ENCODE results near the gene LYSMD1. TPM values are rescaled to one million over a fixed set of nuclear protein-coding genes. Genes with fewer than 3 reads are reported as not detected.

LYSMD1 gene
- total RNA-seq, 1 experiment from 2014 or later: 6.7 TPM

DNA sequence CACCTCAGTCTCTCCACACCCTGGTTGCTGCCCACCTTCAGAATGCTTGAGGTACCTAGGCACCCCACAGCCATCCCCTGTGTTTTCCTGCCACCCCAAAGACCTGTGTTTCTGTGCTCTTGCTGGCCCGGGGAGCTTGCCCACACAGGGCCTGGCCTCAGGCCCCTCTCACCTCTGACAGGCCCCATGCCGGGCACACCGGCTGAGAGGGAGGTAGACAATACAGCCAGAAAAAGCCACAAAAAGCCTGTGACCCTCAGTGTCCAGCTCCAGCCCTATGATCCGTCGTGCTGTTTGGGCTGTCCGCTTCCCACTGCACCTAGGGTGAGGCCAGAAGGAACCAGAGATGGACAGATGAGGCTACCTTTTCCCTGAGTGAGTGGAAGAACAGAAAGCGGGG lies 30.7 kb downstream of the LYSMD1 start:
- Histone ChIP-seq H3K9ac (ENCODE audit: extremely low read depth, insufficient read length, low read length) (no peak overlapping the region), H3K4me2 (ENCODE audit: insufficient read depth, insufficient read length, low read length) (no peak overlapping the region)
- peaks cover 14 to 19% of the 10 kb centered on the region in 2 experiments for H3K4me1 Mint-ChIP-seq

More for the DNA sequence above, 30.7 kb downstream of the LYSMD1 start:
- Histone ChIP-seq H3K27ac (ENCODE audit: insufficient read length, low read depth, low read length) (no peak overlapping the region), H3K79me2 (ENCODE audit: insufficient read depth, low read length) (no peaks in the 10 kb centered on the region), H4K20me1 (ENCODE audit: control insufficient read depth, insufficient read depth, insufficient read length) (no peaks in the 10 kb centered on the region), H3K18ac (ENCODE audit: insufficient read length, low read depth, low read length) (no peak overlapping the region), H2AK5ac (ENCODE audit: insufficient read length, low read length) (no peak overlapping the region), H3K56ac (ENCODE audit: insufficient read length, low read depth, low read length) (no peak overlapping the region), H3K23ac (ENCODE audit: insufficient read length, low read depth, low read length) (no peak overlapping the region), H2BK20ac (ENCODE audit: low read depth, low read length, poor library complexity, severe bottlenecking) (no peak overlapping the region), H4K5ac (ENCODE audit: insufficient read length, low read depth, low read length) (no peak overlapping the region), H2BK12ac (ENCODE audit: insufficient read length, low read depth, low read length) (no peak overlapping the region), H3K4me1 (ENCODE audit: insufficient read depth, low read length) (no peaks in the 10 kb centered on the region), H3K9me3 (ENCODE audit: control insufficient read depth, low read depth, low read length) (no peaks in the 10 kb centered on the region), H3T11ph (ENCODE audit: low read length) (no peak overlapping the region), H3K79me1 (ENCODE audit: insufficient read depth, low read depth, low read length, poor library complexity, severe bottlenecking) (no peaks in the 10 kb centered on the region), H3K23me2 (ENCODE audit: insufficient read length, low read depth, low read length, poor library complexity, severe bottlenecking) (peaks cover 15% of the 10 kb centered on the region), H2AFZ (ENCODE audit: low read length) (no peak overlapping the region), H4K8ac (replicated peaks; ENCODE audit: insufficient read length, low read depth, low read length) (no peak overlapping the region), H3K4ac (ENCODE audit: low read depth, low read length) (no peak overlapping the region), H3K27me3 (ENCODE audit: insufficient read depth, low read length) (no peaks in the 10 kb centered on the region; the same call in 1 of the 2 replicates), H4K91ac (ENCODE audit: insufficient read length, low read depth, low read length) (no peak overlapping the region), H2BK120ac (ENCODE audit: low read depth, low read length, poor library complexity, severe bottlenecking) (no peak overlapping the region), H2BK5ac (ENCODE audit: insufficient read length, low read length) (no peak overlapping the region), H3K14ac (ENCODE audit: insufficient read depth, low read length) (no peak overlapping the region), H2BK15ac (ENCODE audit: low read depth, low read length) (no peak overlapping the region)
- Mint-ChIP-seq H3K27ac (no peak overlapping the region), H3K9me3 (no peaks in the 10 kb centered on the region), H3K4me3 (peak overlapping the region in 1 of 2 experiments; percentile 36; a peak in 2 of 5 replicates), H3K27me3 (ENCODE audit: low read depth) (peaks cover 12% of the 10 kb centered on the region), H3K36me3 (ENCODE audit: insufficient read depth in 1 of 3, low read depth in 3 of 3) (peaks cover 17 to 48% (median 42%) of the 10 kb centered on the region in 3 experiments)
- no CpG with 5 or more reads among the region's 7 CpGs for WGBS (ENCODE audit: extremely low coverage, insufficient read length, low lambda C conversion rate)
- DNase-seq: no peak
- TF ChIP-seq, protein P1, sequence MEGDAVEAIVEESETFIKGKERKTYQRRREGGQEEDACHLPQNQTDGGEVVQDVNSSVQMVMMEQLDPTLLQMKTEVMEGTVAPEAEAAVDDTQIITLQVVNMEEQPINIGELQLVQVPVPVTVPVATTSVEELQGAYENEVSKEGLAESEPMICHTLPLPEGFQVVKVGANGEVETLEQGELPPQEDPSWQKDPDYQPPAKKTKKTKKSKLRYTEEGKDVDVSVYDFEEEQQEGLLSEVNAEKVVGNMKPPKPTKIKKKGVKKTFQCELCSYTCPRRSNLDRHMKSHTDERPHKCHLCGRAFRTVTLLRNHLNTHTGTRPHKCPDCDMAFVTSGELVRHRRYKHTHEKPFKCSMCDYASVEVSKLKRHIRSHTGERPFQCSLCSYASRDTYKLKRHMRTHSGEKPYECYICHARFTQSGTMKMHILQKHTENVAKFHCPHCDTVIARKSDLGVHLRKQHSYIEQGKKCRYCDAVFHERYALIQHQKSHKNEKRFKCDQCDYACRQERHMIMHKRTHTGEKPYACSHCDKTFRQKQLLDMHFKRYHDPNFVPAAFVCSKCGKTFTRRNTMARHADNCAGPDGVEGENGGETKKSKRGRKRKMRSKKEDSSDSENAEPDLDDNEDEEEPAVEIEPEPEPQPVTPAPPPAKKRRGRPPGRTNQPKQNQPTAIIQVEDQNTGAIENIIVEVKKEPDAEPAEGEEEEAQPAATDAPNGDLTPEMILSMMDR (conservative IDR thresholded peaks at IDR 0.05): no peak

Data from H9 (cell line).